Activated naive CD8-positive, alpha-beta T cell (primary cell): ENCODE data around the gene TBC1D16.

Source experiments
- H3K27ac Mint-ChIP-seq: one replicate; pipeline ENCODE4 v1.8.0; 2021; ENCODE audit warnings: mixed read lengths
- H3K27me3 Mint-ChIP-seq: one replicate; pipeline ENCODE4 v1.8.0; 2021; ENCODE audit warnings: mixed read lengths
- H3K36me3 Mint-ChIP-seq: one replicate; pipeline ENCODE4 v1.8.0; 2021; ENCODE audit warnings: mixed read lengths
- H3K4me1 Mint-ChIP-seq: one replicate; pipeline ENCODE4 v1.8.0; 2021; ENCODE audit warnings: low read depth, mixed read lengths
- H3K4me3 Mint-ChIP-seq: one replicate; pipeline ENCODE4 v1.8.0; 2021; ENCODE audit warnings: mild to moderate bottlenecking, mixed read lengths
- H3K9me3 Mint-ChIP-seq: one replicate; pipeline ENCODE4 v1.8.0; 2021; ENCODE audit warnings: low read depth, mixed read lengths

Gene TBC1D16

GRCh38 chr17:80035937-80036714 lies 454 bp upstream of the TBC1D16 start, which contains the start of gene CCDC40:
TSS of gene CCDC40 (plus strand) at chr17:80036642. CDS start at chr17:80036663, 21 bp downstream.
- Mint-ChIP-seq H3K36me3 (no peaks in the 10 kb centered on the region), H3K4me3 (peak within 1 kb of the TSS; percentile 90), H3K9me3 (no peaks in the 10 kb centered on the region), H3K27ac (no peak within 1 kb of the TSS), H3K27me3 (peaks cover 3% of the 10 kb centered on the region), H3K4me1 (peaks cover 11% of the 10 kb centered on the region)

- Mint-ChIP-seq H3K27ac (peak overlapping the region; percentile 76), H3K4me3 (peak overlapping the region; percentile 91), H3K4me1 (peaks cover 11% of the 10 kb centered on the region), H3K36me3 (no peaks in the 10 kb centered on the region), H3K9me3 (no peaks in the 10 kb centered on the region), H3K27me3 (peaks cover 3% of the 10 kb centered on the region)
Observed at GRCh38 chr17:80034791-80035686, 633 bp downstream of the TBC1D16 start.

GRCh38 chr17:80033840-80034239 lies 1.8 kb downstream of the TBC1D16 start:
- Mint-ChIP-seq H3K36me3 (no peaks in the 10 kb centered on the region), H3K4me1 (peaks cover 11% of the 10 kb centered on the region), H3K27ac (no peak overlapping the region), H3K27me3 (peaks cover 3% of the 10 kb centered on the region), H3K4me3 (peak overlapping the region; percentile 35), H3K9me3 (no peaks in the 10 kb centered on the region)

- no peaks in the 10 kb centered on the region for H3K36me3 Mint-ChIP-seq
- no peak overlapping the region for H3K4me3 Mint-ChIP-seq
- no peaks in the 10 kb centered on the region for H3K9me3 Mint-ChIP-seq
- H3K27me3 Mint-ChIP-seq: peaks cover 3% of the 10 kb centered on the region
- no peak overlapping the region for H3K27ac Mint-ChIP-seq
- H3K4me1 Mint-ChIP-seq: peaks cover 11% of the 10 kb centered on the region
Observed at GRCh38 chr17:80032614-80033171, 3.0 kb downstream of the TBC1D16 start.

GRCh38 chr17:80031691-80032430 lies 3.8 kb downstream of the TBC1D16 start:
- peaks cover 3% of the 10 kb centered on the region for H3K27me3 Mint-ChIP-seq
- no peaks in the 10 kb centered on the region for H3K36me3 Mint-ChIP-seq
- peaks cover 7% of the 10 kb centered on the region for H3K4me1 Mint-ChIP-seq
- H3K27ac Mint-ChIP-seq: no peak overlapping the region
- H3K4me3 Mint-ChIP-seq: no peak overlapping the region
- H3K9me3 Mint-ChIP-seq: no peaks in the 10 kb centered on the region

- Mint-ChIP-seq H3K27ac (no peak overlapping the region), H3K36me3 (no peaks in the 10 kb centered on the region), H3K4me1 (peaks cover 7% of the 10 kb centered on the region), H3K27me3 (peaks cover 3% of the 10 kb centered on the region), H3K9me3 (no peaks in the 10 kb centered on the region), H3K4me3 (no peak overlapping the region)
Observed at GRCh38 chr17:80030730-80031410, 4.8 kb downstream of the TBC1D16 start.

- Mint-ChIP-seq H3K4me3 (no peak overlapping the region), H3K9me3 (no peaks in the 10 kb centered on the region), H3K27me3 (no peaks in the 10 kb centered on the region), H3K4me1 (no peaks in the 10 kb centered on the region), H3K36me3 (no peaks in the 10 kb centered on the region), H3K27ac (no peak overlapping the region)
Observed at GRCh38 chr17:80029258-80029974, 6.3 kb downstream of the TBC1D16 start.

- no peaks in the 10 kb centered on the region for H3K4me1 Mint-ChIP-seq
- H3K27me3 Mint-ChIP-seq: no peaks in the 10 kb centered on the region
- no peaks in the 10 kb centered on the region for H3K36me3 Mint-ChIP-seq
- no peak overlapping the region for H3K4me3 Mint-ChIP-seq
- H3K9me3 Mint-ChIP-seq: no peaks in the 10 kb centered on the region
- no peak overlapping the region for H3K27ac Mint-ChIP-seq
Observed at GRCh38 chr17:80028030-80028429, 7.6 kb downstream of the TBC1D16 start.

- H3K4me1 Mint-ChIP-seq: no peaks in the 10 kb centered on the region
- no peaks in the 10 kb centered on the region for H3K27me3 Mint-ChIP-seq
- H3K36me3 Mint-ChIP-seq: no peaks in the 10 kb centered on the region
- no peaks in the 10 kb centered on the region for H3K9me3 Mint-ChIP-seq
- no peak overlapping the region for H3K27ac Mint-ChIP-seq
- H3K4me3 Mint-ChIP-seq: no peak overlapping the region
Observed at GRCh38 chr17:80027043-80027435, 8.6 kb downstream of the TBC1D16 start.

- Mint-ChIP-seq H3K27ac (no peak overlapping the region), H3K4me3 (no peak overlapping the region), H3K36me3 (no peaks in the 10 kb centered on the region), H3K9me3 (no peaks in the 10 kb centered on the region), H3K4me1 (no peaks in the 10 kb centered on the region), H3K27me3 (no peaks in the 10 kb centered on the region)
Observed at GRCh38 chr17:80026359-80027042, 9.2 kb downstream of the TBC1D16 start.

- H3K4me3 Mint-ChIP-seq: no peak overlapping the region
- H3K4me1 Mint-ChIP-seq: no peaks in the 10 kb centered on the region
- H3K36me3 Mint-ChIP-seq: no peaks in the 10 kb centered on the region
- H3K9me3 Mint-ChIP-seq: no peaks in the 10 kb centered on the region
- no peaks in the 10 kb centered on the region for H3K27me3 Mint-ChIP-seq
- H3K27ac Mint-ChIP-seq: no peak overlapping the region
Observed at GRCh38 chr17:80025796-80026195, 9.9 kb downstream of the TBC1D16 start.

GRCh38 chr17:80025140-80025539 lies 10.5 kb downstream of the TBC1D16 start:
- Mint-ChIP-seq H3K4me1 (no peaks in the 10 kb centered on the region), H3K27me3 (no peaks in the 10 kb centered on the region), H3K27ac (no peak overlapping the region), H3K36me3 (no peaks in the 10 kb centered on the region), H3K4me3 (no peak overlapping the region), H3K9me3 (no peaks in the 10 kb centered on the region)

GRCh38 chr17:80024206-80024972 lies 11.3 kb downstream of the TBC1D16 start:
- no peak overlapping the region for H3K4me3 Mint-ChIP-seq
- no peaks in the 10 kb centered on the region for H3K27me3 Mint-ChIP-seq
- H3K4me1 Mint-ChIP-seq: no peaks in the 10 kb centered on the region
- H3K36me3 Mint-ChIP-seq: no peaks in the 10 kb centered on the region
- H3K9me3 Mint-ChIP-seq: no peaks in the 10 kb centered on the region
- no peak overlapping the region for H3K27ac Mint-ChIP-seq
